Measurements from ENCODE around the gene DNAJB6. TPM values are rescaled to one million over a fixed set of nuclear protein-coding genes. Genes with fewer than 3 reads are reported as not detected.

DNAJB6 gene
- total RNA-seq, 1 donor from 2014 or later, result 103 TPM

GRCh38 chr7:157294773-157295172, 42.0 kb upstream of the DNAJB6 start:
- no peaks in the 10 kb centered on the region for H3K4me1 ChIP-seq
- intact Hi-C loops (cut with DNase I), result no loop called here
- H3K27ac ChIP-seq, result no peak overlapping the region
- no peaks in the 10 kb centered on the region for H3K9me3 ChIP-seq
- TF ChIP-seq CTCF (IDR thresholded peaks at IDR 0.05), result no peak
- DNase-seq (no peak), ATAC-seq (no peak)
- H3K27me3 ChIP-seq (ENCODE audit: low read depth), result no peaks in the 10 kb centered on the region
- no peaks in the 10 kb centered on the region for H3K36me3 ChIP-seq
- no peak overlapping the region for H3K4me3 ChIP-seq

- no peak overlapping the region for H3K27ac ChIP-seq
- intact Hi-C loops (cut with DNase I), result no loop called here
- TF ChIP-seq CTCF (IDR thresholded peaks at IDR 0.05), result no peak
- no peak for DNase-seq
- no peaks in the 10 kb centered on the region for H3K4me1 ChIP-seq
- no peaks in the 10 kb centered on the region for H3K36me3 ChIP-seq
- H3K9me3 ChIP-seq, result no peaks in the 10 kb centered on the region
- ATAC-seq, result no peak
- no peak overlapping the region for H3K4me3 ChIP-seq
- H3K27me3 ChIP-seq (ENCODE audit: low read depth), result no peaks in the 10 kb centered on the region
Observed at GRCh38 chr7:157295338-157295737, 41.5 kb upstream of the DNAJB6 start.

- H3K9me3 ChIP-seq, result no peaks in the 10 kb centered on the region
- H3K4me1 ChIP-seq, result peaks cover 12% of the 10 kb centered on the region
- ATAC-seq, result no peak
- H3K36me3 ChIP-seq, result no peaks in the 10 kb centered on the region
- TF ChIP-seq CTCF (IDR thresholded peaks at IDR 0.05), result no peak
- no peak overlapping the region for H3K27ac ChIP-seq
- no peaks in the 10 kb centered on the region for H3K27me3 ChIP-seq (ENCODE audit: low read depth)
- intact Hi-C loops (cut with DNase I), result no loop called here
- H3K4me3 ChIP-seq, result no peak overlapping the region
- DNase-seq, result no peak
Observed at GRCh38 chr7:157297185-157297584, 39.6 kb upstream of the DNAJB6 start.

GRCh38 chr7:157299317-157299612, 37.5 kb upstream of the DNAJB6 start:
- no peaks in the 10 kb centered on the region for H3K27me3 ChIP-seq (ENCODE audit: low read depth)
- no peak for DNase-seq
- no peak for TF ChIP-seq CTCF (IDR thresholded peaks at IDR 0.05)
- H3K4me3 ChIP-seq, result no peak overlapping the region
- no peak overlapping the region for H3K27ac ChIP-seq
- no peaks in the 10 kb centered on the region for H3K9me3 ChIP-seq
- ATAC-seq, result no peak
- intact Hi-C loops (cut with DNase I), result no loop called here
- H3K36me3 ChIP-seq, result no peaks in the 10 kb centered on the region
- H3K4me1 ChIP-seq, result peaks cover 14% of the 10 kb centered on the region

- peaks cover 14% of the 10 kb centered on the region for H3K4me1 ChIP-seq
- intact Hi-C loops (cut with DNase I), result no loop called here
- no peak overlapping the region for H3K27ac ChIP-seq
- ATAC-seq (peak; percentile 23 to 49), DNase-seq (no peak)
- no peaks in the 10 kb centered on the region for H3K9me3 ChIP-seq
- H3K27me3 ChIP-seq (ENCODE audit: low read depth), result no peaks in the 10 kb centered on the region
- TF ChIP-seq CTCF (IDR thresholded peaks at IDR 0.05), result no peak
- no peak overlapping the region for H3K4me3 ChIP-seq
- H3K36me3 ChIP-seq, result no peaks in the 10 kb centered on the region
Observed at GRCh38 chr7:157299613-157300368, 37.0 kb upstream of the DNAJB6 start.

Data from lower lobe of right lung (tissue), 2 donors.